Fibroblast of lung (primary cell): Measurements from ENCODE around the gene IFT52. TPM values are rescaled to one million over a fixed set of nuclear protein-coding genes. Genes with fewer than 3 reads are reported as not detected.
"Not testable (repeated sequence)": the region's sequence is repeated elsewhere in the genome, so short reads cannot be mapped to it uniquely, and the experiment has no call there.

Experiments
- DNase-seq, 2 donors: peaks; one replicate each; pipeline versions ENCODE4 v3.0.0 to v3.0.0-alpha.2; 2010; ENCODE audit warnings: low read depth in 2 of 2
- H2AFZ ChIP-seq: 2 replicates; pipeline ENCODE4 v1.5.1; 2012; ENCODE audit warnings: low read length, control low read depth, inconsistent platforms
- H3K27ac ChIP-seq: 2 replicates; pipeline ENCODE4 v1.5.1; 2011; ENCODE audit warnings: low read length, control low read depth; ENCODE audit not compliant: insufficient read depth
- H3K27me3 ChIP-seq: 2 replicates; pipeline ENCODE4 v1.5.1; 2011; ENCODE audit warnings: mild to moderate bottlenecking, low read length; ENCODE audit not compliant: control insufficient read depth, insufficient read depth
- H3K36me3 ChIP-seq: 2 replicates; pipeline ENCODE4 v1.5.1; 2011; ENCODE audit warnings: low read length; ENCODE audit not compliant: control insufficient read depth, insufficient read depth
- H3K4me1 ChIP-seq: 2 replicates; pipeline ENCODE4 v1.5.1; 2011; ENCODE audit warnings: low read length; ENCODE audit not compliant: control insufficient read depth, insufficient read depth; ENCODE audit errors: extremely low read depth
- H3K4me2 ChIP-seq: 2 replicates; pipeline ENCODE4 v1.5.1; 2011; ENCODE audit warnings: low read length, control low read depth; ENCODE audit not compliant: insufficient read depth; ENCODE audit errors: extremely low read depth
- H3K4me3 ChIP-seq, 4 experiments: fragments of 200-600 bp in 1 of 4; sonication (generic) in 1 of 4; replicated peaks in 1 of 4; 2 replicates each; pipeline ENCODE4 v1.5.1; 2011 to 2016; ENCODE audit warnings: low read length in 4 of 4, low read depth in 3 of 4, mild to moderate bottlenecking in 3 of 4, control low read depth in 2 of 4, inconsistent platforms in 1 of 4, mixed read lengths in 1 of 4; ENCODE audit not compliant: insufficient read depth in 1 of 4; ENCODE audit errors: control extremely low read depth in 1 of 4
- H3K79me2 ChIP-seq: 2 replicates; pipeline ENCODE4 v1.5.1; 2012; ENCODE audit warnings: mild to moderate bottlenecking, low read length, inconsistent platforms; ENCODE audit not compliant: control insufficient read depth, insufficient read depth
- H3K9ac ChIP-seq: 2 replicates; pipeline ENCODE4 v1.5.1; 2011; ENCODE audit warnings: mild to moderate bottlenecking, low read length, control low read depth; ENCODE audit not compliant: insufficient read depth
- H3K9me3 ChIP-seq: 2 replicates; pipeline ENCODE4 v1.5.1; 2012; ENCODE audit warnings: low read depth, low read length; ENCODE audit not compliant: control insufficient read depth, insufficient read depth
- H4K20me1 ChIP-seq: 2 replicates; pipeline ENCODE4 v1.5.1; 2011; ENCODE audit warnings: low read length; ENCODE audit not compliant: control insufficient read depth, insufficient read depth; ENCODE audit errors: extremely low read depth
- CTCF ChIP-seq, 2 donors: IDR thresholded peaks in 1 of 2; conservative IDR thresholded peaks in 1 of 2; 1 replicate in 1 of 2; 2 replicates in 1 of 2; pipeline ENCODE4 v1.5.1; 2011 to 2012; ENCODE audit warnings: low read length in 2 of 2, control low read depth in 1 of 2, inconsistent platforms in 1 of 2, low read depth in 1 of 2, mild to moderate bottlenecking in 1 of 2
- EZH2 ChIP-seq: IDR thresholded peaks from 2 replicates; pipeline ENCODE4 v1.5.1; 2012; ENCODE audit warnings: low read length, control low read depth, mild to moderate bottlenecking; ENCODE audit errors: missing control alignments
- polyA plus RNA-seq, 2 donors: library from polyadenylated mRNA; depleted of rRNA in 1 of 2; stranded (reverse) in 1 of 2; unstranded in 1 of 2; fragments of >200 nt; gene quantifications; 2 replicates each; pipeline ENCODE4 v1.2.1, GENCODE V29; 2011 to 2012; ENCODE audit warnings: missing spikeins in 1 of 2
- total RNA-seq: library from RNA; depleted of rRNA; stranded (reverse); fragments of >200 nt; gene quantifications from 2 replicates; pipeline ENCODE4 v1.2.1, GENCODE V29; 2014

Gene IFT52
- total and polyA plus RNA-seq, 2 donors (not counting 1 experiment from before 2014, with no cell fraction given), result 38.8 to 41.9 TPM

DNA sequence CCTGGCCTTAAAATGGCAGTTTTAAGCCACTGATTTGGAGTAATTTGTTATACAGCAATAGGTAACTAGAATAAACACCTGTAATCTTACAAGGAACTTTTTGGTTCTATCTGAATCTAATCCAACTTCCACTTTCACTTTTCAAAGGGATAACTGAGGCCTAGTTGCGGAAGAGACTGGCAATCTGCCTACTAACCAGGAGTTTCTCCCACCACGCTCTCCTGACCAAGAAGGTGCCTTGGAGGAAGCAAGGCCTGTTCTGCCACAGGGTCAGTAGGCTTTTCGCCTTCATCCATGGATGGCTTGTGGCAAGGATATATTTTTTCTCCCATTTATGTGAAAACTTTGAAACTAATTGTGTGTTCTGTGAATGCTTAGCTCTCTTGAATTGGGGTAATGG lies 63.2 kb downstream of the IFT52 start:
- H3K9ac ChIP-seq, result no peak overlapping the region
- no peak overlapping the region for H3K4me3 ChIP-seq
- H3K79me2 ChIP-seq, result no peaks in the 10 kb centered on the region
- no peak overlapping the region for H3K27ac ChIP-seq
- H2AFZ ChIP-seq, result no peak overlapping the region
- H3K4me1 ChIP-seq, result no peaks in the 10 kb centered on the region
- TF ChIP-seq CTCF (conservative IDR thresholded peaks at IDR 0.05 in 1 of 2, IDR thresholded peaks at IDR 0.05 in 1 of 2; ENCODE audit: low read depth in 1 of 2, low read length in 2 of 2) (no peak), EZH2 (no peak)
- no peaks in the 10 kb centered on the region for H4K20me1 ChIP-seq
- H3K4me2 ChIP-seq, result no peak overlapping the region
- DNase-seq, result no peak
- no peaks in the 10 kb centered on the region for H3K9me3 ChIP-seq
- H3K27me3 ChIP-seq, result no peaks in the 10 kb centered on the region
- H3K36me3 ChIP-seq, result no peaks in the 10 kb centered on the region

DNA sequence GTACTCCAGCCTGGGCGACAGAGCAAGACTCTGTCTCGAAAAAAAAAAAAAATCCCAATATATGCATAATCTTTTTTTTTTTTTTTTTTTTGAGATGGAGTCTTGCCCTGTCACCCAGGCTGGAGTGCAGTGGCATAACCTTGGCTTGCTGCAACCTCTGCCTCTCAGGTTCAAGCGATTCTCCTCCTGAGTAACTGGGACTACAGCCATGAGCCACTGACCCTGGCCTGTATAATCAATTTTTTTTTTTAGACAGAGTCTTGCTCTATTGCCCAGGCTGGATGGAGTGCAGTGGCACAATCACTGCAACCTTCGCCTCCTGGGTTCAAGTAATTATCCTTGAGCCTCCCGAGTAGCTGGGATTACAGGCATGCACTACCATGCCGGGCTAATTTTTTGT lies 64.4 kb downstream of the IFT52 start:
- DNase-seq, H3K9ac ChIP-seq, H3K4me1 ChIP-seq, H3K9me3 ChIP-seq, H3K27me3 ChIP-seq, H3K36me3 ChIP-seq, H3K79me2 ChIP-seq, H4K20me1 ChIP-seq, H3K4me2 ChIP-seq, H2AFZ ChIP-seq, H3K4me3 ChIP-seq, H3K27ac ChIP-seq: not testable (repeated sequence)

DNA sequence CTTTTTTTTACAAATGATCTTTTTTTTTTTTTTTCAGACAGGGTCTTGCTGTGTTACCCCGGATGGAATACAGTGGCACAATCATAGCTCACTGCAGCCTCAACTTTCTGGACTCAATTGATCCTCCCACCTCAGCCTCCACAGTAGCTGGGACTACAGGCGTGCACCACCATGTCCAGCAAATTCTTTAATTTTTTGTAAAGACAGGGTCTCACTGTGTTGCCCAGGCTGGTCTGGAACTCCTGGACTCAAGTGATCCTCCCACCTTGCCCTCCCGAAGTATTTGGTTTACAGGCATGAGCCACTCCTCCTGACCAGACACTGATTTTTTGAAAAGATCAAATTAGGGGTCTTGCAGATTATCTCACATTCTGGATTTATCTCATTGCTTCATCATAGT lies 65.2 kb downstream of the IFT52 start:
- H3K27ac ChIP-seq, result no peak overlapping the region
- H2AFZ ChIP-seq, result no peak overlapping the region
- H3K27me3 ChIP-seq, result no peaks in the 10 kb centered on the region
- no peak overlapping the region for H3K9ac ChIP-seq
- no peaks in the 10 kb centered on the region for H3K4me1 ChIP-seq
- no peaks in the 10 kb centered on the region for H3K36me3 ChIP-seq
- TF ChIP-seq CTCF (conservative IDR thresholded peaks at IDR 0.05 in 1 of 2, IDR thresholded peaks at IDR 0.05 in 1 of 2; ENCODE audit: low read depth in 1 of 2, low read length in 2 of 2), result no peak
- TF ChIP-seq EZH2, result no peak
- no peak overlapping the region for H3K4me3 ChIP-seq
- H4K20me1 ChIP-seq, result no peaks in the 10 kb centered on the region
- DNase-seq, result no peak
- H3K79me2 ChIP-seq, result no peaks in the 10 kb centered on the region
- H3K4me2 ChIP-seq, result no peak overlapping the region
- H3K9me3 ChIP-seq, result no peaks in the 10 kb centered on the region
